Thyroid gland (tissue), 4 donors: ENCODE data around the gene CCL5. TPM values are rescaled to one million over a fixed set of nuclear protein-coding genes. Genes with fewer than 3 reads are reported as not detected.
A peak's percentile ranks its signal among the peaks of the same experiment; 100 is the strongest.

Source experiments
- DNase-seq, 2 donors: peaks; one replicate each; pipeline ENCODE4 v3.0.0-alpha.2; 2019
- H3K27ac ChIP-seq, 3 donors: fragments of 200-600 bp; sonication (generic); 1 replicate in 2 of 3; 2 replicates in 1 of 3; pipeline ENCODE4 v1.5.1; 2016 to 2019; ENCODE audit warnings: mild to moderate bottlenecking in 1 of 3, moderate library complexity in 1 of 3
- H3K27me3 ChIP-seq: fragments of 200-600 bp; sonication (generic); one replicate; pipeline ENCODE4 v1.5.1; 2019
- H3K36me3 ChIP-seq, 2 donors: fragments of 200-600 bp; sonication (generic); one replicate each; pipeline ENCODE4 v1.5.1; 2016 to 2019
- H3K4me1 ChIP-seq, 2 donors: fragments of 200-600 bp; sonication (generic); one replicate each; pipeline ENCODE4 v1.5.1; 2017 to 2019
- H3K4me3 ChIP-seq, 3 donors: fragments of 200-600 bp; sonication (generic); replicated peaks in 1 of 3; 1 replicate in 2 of 3; 2 replicates in 1 of 3; pipeline ENCODE4 v1.5.1; 2016; ENCODE audit warnings: mild to moderate bottlenecking in 1 of 3
- H3K9me3 ChIP-seq: fragments of 200-600 bp; sonication (generic); one replicate; pipeline ENCODE4 v1.5.1; 2017
- CTCF ChIP-seq, 6 experiments: fragments of 200-600 bp in 3 of 6; fragments of 450-650 bp in 3 of 6; sonication (generic) in 3 of 6; IDR thresholded peaks; one replicate each; pipeline ENCODE4 v1.5.1; 2016 to 2019; ENCODE audit warnings: antibody characterized with exemption in 6 of 6, mild to moderate bottlenecking in 2 of 6, inconsistent platforms in 1 of 6, moderate library complexity in 1 of 6
- POLR2A ChIP-seq, 2 donors: fragments of 450-650 bp; IDR thresholded peaks; one replicate each; pipeline ENCODE4 v1.6.1; 2017; ENCODE audit warnings: antibody characterized with exemption in 2 of 2, mild to moderate bottlenecking in 2 of 2, moderate library complexity in 1 of 2
- WGBS, 2 donors: methylation state at CpG; one replicate each; pipeline ENCODE4 v1.1.5; 2017; 5-methylcytosine and 5-hydroxymethylcytosine counted together
- intact Hi-C: fragments of 100-400 bp; cut with DNase I; formaldehyde crosslinking; loops from one replicate; pipeline ENCODE4 v1.15.1; 2023
- small RNA-seq: library from RNA; depleted of rRNA; stranded (forward); fragments of <200 nt; gene quantifications from one replicate; pipeline ENCODE3, GENCODE V24; 2016
- total RNA-seq, 4 donors: library from RNA; depleted of rRNA; stranded (reverse); fragments of >200 nt; gene quantifications; one replicate each; pipeline ENCODE4 v1.2.3, GENCODE V29; 2016

The CCL5 gene
- total RNA-seq, 4 donors from 2014 or later, result 2.1 to 5.3 (median 3.8) TPM

GRCh38 chr17:35843698-35844097, 36.5 kb downstream of the CCL5 start:
- intact Hi-C loops, result no loop called here
- Histone ChIP-seq H3K27me3 (no peaks in the 10 kb centered on the region), H3K4me3 (no peak overlapping the region), H3K4me1 (no peaks in the 10 kb centered on the region), H3K9me3 (no peaks in the 10 kb centered on the region), H3K36me3 (peaks cover 58 to 89% of the 10 kb centered on the region in 2 donors), H3K27ac (no peak overlapping the region)
- WGBS, 2 donors, result 95 to 96% methylated on average over 2 of the region's 2 CpGs
- TF ChIP-seq POLR2A (IDR thresholded peaks at IDR 0.05) (no peak), CTCF (IDR thresholded peaks at IDR 0.05) (no peak)
- no peak for DNase-seq

GRCh38 chr17:35842239-35842638, 37.9 kb downstream of the CCL5 start:
- no peaks in the 10 kb centered on the region for H3K4me1 ChIP-seq
- no peak overlapping the region for H3K4me3 ChIP-seq
- H3K27me3 ChIP-seq, result no peaks in the 10 kb centered on the region
- no peak overlapping the region for H3K27ac ChIP-seq
- no peak for DNase-seq
- TF ChIP-seq POLR2A (IDR thresholded peaks at IDR 0.05), result no peak
- no peak for TF ChIP-seq CTCF (IDR thresholded peaks at IDR 0.05)
- WGBS, 2 donors, result 98% methylated on average over 5 of the region's 5 CpGs
- intact Hi-C loops, result no loop called here
- H3K9me3 ChIP-seq, result no peaks in the 10 kb centered on the region
- H3K36me3 ChIP-seq, result peaks cover 67 to 95% of the 10 kb centered on the region in 2 donors

GRCh38 chr17:35841505-35841904, 38.7 kb downstream of the CCL5 start:
- intact Hi-C loops, result no loop called here
- H3K27me3 ChIP-seq, result no peaks in the 10 kb centered on the region
- H3K9me3 ChIP-seq, result no peaks in the 10 kb centered on the region
- no peak overlapping the region for H3K4me3 ChIP-seq
- H3K36me3 ChIP-seq, result peaks cover 72 to 95% of the 10 kb centered on the region in 2 donors
- TF ChIP-seq POLR2A (IDR thresholded peaks at IDR 0.05), result no peak
- no peak for TF ChIP-seq CTCF (IDR thresholded peaks at IDR 0.05)
- 91 to 99% methylated on average over 4 of the region's 4 CpGs for WGBS, 2 donors
- DNase-seq, result no peak
- H3K27ac ChIP-seq, result no peak overlapping the region
- H3K4me1 ChIP-seq, result no peaks in the 10 kb centered on the region

- Histone ChIP-seq H3K4me1 (no peaks in the 10 kb centered on the region), H3K27me3 (no peaks in the 10 kb centered on the region), H3K9me3 (no peaks in the 10 kb centered on the region), H3K4me3 (no peak overlapping the region), H3K36me3 (peaks cover 71 to 96% of the 10 kb centered on the region in 2 donors), H3K27ac (no peak overlapping the region)
- intact Hi-C loops, result no loop called here
- DNase-seq, result no peak
- no peak for TF ChIP-seq CTCF (IDR thresholded peaks at IDR 0.05)
- no peak for TF ChIP-seq POLR2A (IDR thresholded peaks at IDR 0.05)
- 82 to 94% methylated on average over 3 of the region's 3 CpGs for WGBS, 2 donors
Observed at GRCh38 chr17:35841101-35841500, 39.1 kb downstream of the CCL5 start.

- Histone ChIP-seq H3K27me3 (no peaks in the 10 kb centered on the region), H3K9me3 (no peaks in the 10 kb centered on the region), H3K27ac (no peak overlapping the region), H3K4me1 (no peaks in the 10 kb centered on the region), H3K36me3 (peaks cover 27 to 44% of the 10 kb centered on the region in 2 donors), H3K4me3 (no peak overlapping the region)
- intact Hi-C loops, result no loop called here
- WGBS, 2 donors, result 93 to 98% methylated on average over 1 of the region's 1 CpG
- TF ChIP-seq CTCF (IDR thresholded peaks at IDR 0.05), result no peak
- no peak for TF ChIP-seq POLR2A (IDR thresholded peaks at IDR 0.05)
- DNase-seq, result no peak
Observed at GRCh38 chr17:35825206-35825605, 55.0 kb downstream of the CCL5 start.

Small RNAs within 50 kb of the gene (small RNA-seq; reads per million reads assigned to genes)
- 3,212 reads per million, percentile 99 among the genes with 10 or more reads in this experiment for gene RF00100

Other genes with a start within 250 kb of the CCL5 start
- gene RASL10B, start 148.7 kb downstream of the CCL5 start, total RNA-seq, result 10 to 100 TPM in 1 of 4 donors, 1 to 10 TPM in 2, under 1 TPM in 1; 0.94 to 14.5 (median 3.5) TPM
- not detected for gene GAS2L2, start 127.1 kb downstream of the CCL5 start, total RNA-seq
- gene C17orf50, start 119.5 kb downstream of the CCL5 start, total RNA-seq, result under 1 TPM in 1 of 4 donors, not detected in 3; 0.40 TPM
- 10 to 100 TPM; 12.4 to 48.0 (median 28.6) TPM for gene MMP28, start 84.7 kb downstream of the CCL5 start, total RNA-seq
- 10 to 100 TPM; 55.9 to 79.8 (median 65.4) TPM for gene TAF15, start 70.9 kb downstream of the CCL5 start, total RNA-seq
- gene HEATR9, start 11.5 kb downstream of the CCL5 start, total RNA-seq, result under 1 TPM in 1 of 4 donors, not detected in 3; 0.40 TPM
- gene RDM1, start 50.4 kb upstream of the CCL5 start, total RNA-seq, result under 1 TPM in 1 of 4 donors, not detected in 3; 0.93 TPM
- gene LYZL6, start 63.4 kb upstream of the CCL5 start, total RNA-seq, result not detected
- under 1 TPM in 1 of 4 donors, not detected in 3; 0.81 TPM for gene CCL16, start 101.1 kb upstream of the CCL5 start, total RNA-seq
- 10 to 100 TPM in 3 of 4 donors, 1 to 10 TPM in 1; 3.0 to 43.0 (median 23.2) TPM for gene CCL14, start 106.4 kb upstream of the CCL5 start, total RNA-seq
- gene CCL15, start 121.2 kb upstream of the CCL5 start, total RNA-seq, result under 1 TPM in 1 of 4 donors, not detected in 3; 0.33 TPM
- gene CCL23, start 137.6 kb upstream of the CCL5 start, total RNA-seq, result 1 to 10 TPM in 2 of 4 donors, not detected in 2; 2.7 to 3.8 TPM
- gene CCL18, start 183.9 kb upstream of the CCL5 start, total RNA-seq, result 1 to 10 TPM in 2 of 4 donors, under 1 TPM in 1, not detected in 1; 0.89 to 4.7 (median 2.5) TPM
- gene CCL3, start 209.8 kb upstream of the CCL5 start, total RNA-seq, result 1 to 10 TPM in 2 of 4 donors, not detected in 2; 1.7 to 3.9 TPM
- gene CCL4, start 223.5 kb upstream of the CCL5 start, total RNA-seq, result 1 to 10 TPM in 2 of 4 donors, under 1 TPM in 1, not detected in 1; 0.78 to 4.3 (median 2.7) TPM